Fibroblast of the conjunctiva (primary cell): Measurements from ENCODE around the gene TAF4.

ENCODE experiments used
- DNase-seq: peaks from one replicate; pipeline ENCODE4 v3.0.0-alpha.2; 2010; ENCODE audit warnings: low read depth

The TAF4 gene

GRCh38 chr20:62019881-62020492, 45.7 kb downstream of the TAF4 start:
- DNase-seq = no peak

GRCh38 chr20:62019144-62019805, 46.4 kb downstream of the TAF4 start:
- DNase-seq = no peak

- no peak for DNase-seq
These were observed 47.1 kb downstream of the TAF4 start for GRCh38 chr20:62018437-62019143.

GRCh38 chr20:62015540-62016288, 50.0 kb downstream of the TAF4 start:
- no peak for DNase-seq

GRCh38 chr20:62014889-62015537, 50.7 kb downstream of the TAF4 start:
- no peak for DNase-seq

GRCh38 chr20:62014488-62014775, 51.2 kb downstream of the TAF4 start:
- no peak for DNase-seq

- no peak for DNase-seq
These were observed 53.0 kb downstream of the TAF4 start for GRCh38 chr20:62012631-62013030.

- DNase-seq = no peak
These were observed 53.6 kb downstream of the TAF4 start for GRCh38 chr20:62011938-62012534.

- no peak for DNase-seq
These were observed 54.3 kb downstream of the TAF4 start for GRCh38 chr20:62011403-62011790.

GRCh38 chr20:62010551-62011402, 54.9 kb downstream of the TAF4 start:
- peak; percentile 37 for DNase-seq

GRCh38 chr20:62009869-62010445, 55.7 kb downstream of the TAF4 start:
- DNase-seq = no peak

- DNase-seq = no peak
These were observed 56.4 kb downstream of the TAF4 start for GRCh38 chr20:62009322-62009721.

GRCh38 chr20:62008643-62009183, 57.0 kb downstream of the TAF4 start:
- DNase-seq = no peak

- no peak for DNase-seq
These were observed 58.5 kb downstream of the TAF4 start for GRCh38 chr20:62007127-62007647.

GRCh38 chr20:62006482-62006881, 59.2 kb downstream of the TAF4 start:
- DNase-seq = no peak

- no peak for DNase-seq
These were observed 61.1 kb downstream of the TAF4 start for GRCh38 chr20:62004614-62005013.

GRCh38 chr20:62003567-62004405, 61.9 kb downstream of the TAF4 start:
- DNase-seq = no peak

- DNase-seq = no peak
These were observed 62.7 kb downstream of the TAF4 start for GRCh38 chr20:62002882-62003480.
